HL-60 (cell line): Measurements from ENCODE around the gene NEK10.

Experiments
- DNase-seq, 2 experiments: peaks; one replicate each; pipeline ENCODE4 v3.0.0-alpha.2; 2010 to 2020; ENCODE audit warnings: low read depth in 1 of 2, low spot score in 1 of 2
- H3K27ac ChIP-seq: fragments of 250-450 bp; sonication (Bioruptor Pico); replicated peaks from 2 replicates; pipeline ENCODE4 v1.5.1; 2020; ENCODE audit warnings: mild to moderate bottlenecking, moderate library complexity
- H3K27me3 ChIP-seq: fragments of 250-450 bp; sonication (Bioruptor Pico); 2 replicates; pipeline ENCODE4 v1.5.1; 2021; ENCODE audit warnings: mild to moderate bottlenecking, moderate library complexity; ENCODE audit not compliant: insufficient read depth, poor library complexity, severe bottlenecking
- H3K4me3 ChIP-seq: replicated peaks from 2 replicates; pipeline ENCODE4 v1.5.1; 2011; ENCODE audit warnings: mild to moderate bottlenecking, control low read depth, low read length; ENCODE audit not compliant: insufficient read depth
- GABPA ChIP-seq: IDR thresholded peaks from 2 replicates; pipeline ENCODE4 v1.6.1; 2012; ENCODE audit warnings: low read depth
- POLR2AphosphoS5 ChIP-seq: IDR thresholded peaks from 2 replicates; pipeline ENCODE4 v1.6.1; 2012; ENCODE audit warnings: low read depth
- SPI1 ChIP-seq: IDR thresholded peaks from 2 replicates; pipeline ENCODE4 v1.6.1; 2012; ENCODE audit warnings: low read depth, mild to moderate bottlenecking, borderline replicate concordance
- TF ChIP-seq, protein P1 (sequence below): IDR thresholded peaks from one replicate; pipeline ENCODE4 v1.5.1; 2011; ENCODE audit warnings: low read length, control low read depth, inconsistent platforms; ENCODE audit not compliant: insufficient read depth
- TF ChIP-seq, protein P2 (sequence below): IDR thresholded peaks from 2 replicates; pipeline ENCODE4 v1.6.1; 2012; ENCODE audit warnings: low read depth; ENCODE audit not compliant: insufficient replicate concordance

The NEK10 gene

DNA sequence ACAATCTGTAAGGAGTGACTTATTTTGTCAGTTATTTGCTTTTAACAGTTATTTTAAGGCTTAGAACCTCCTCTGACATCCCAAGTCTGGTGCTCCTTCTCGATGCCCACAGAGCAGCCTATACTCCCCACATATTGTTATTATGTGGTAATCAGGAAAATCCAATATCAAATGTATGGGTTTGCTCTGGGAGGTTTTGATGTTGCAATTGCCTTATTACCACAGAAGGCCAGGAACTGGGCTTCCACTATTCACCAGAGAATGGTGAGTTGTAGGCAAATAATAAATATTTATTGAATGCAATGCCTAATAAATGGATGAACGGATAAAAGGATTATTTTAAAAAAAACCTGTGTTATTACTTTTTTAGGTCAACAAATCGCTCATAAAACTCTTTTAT, 12.2 kb downstream of the NEK10 start:
- Histone ChIP-seq H3K4me3 (no peak overlapping the region), H3K27me3 (no peaks in the 10 kb centered on the region), H3K27ac (no peak overlapping the region)
- DNase-seq, result no peak
- TF ChIP-seq SPI1 (no peak), POLR2AphosphoS5 (no peak)

DNA sequence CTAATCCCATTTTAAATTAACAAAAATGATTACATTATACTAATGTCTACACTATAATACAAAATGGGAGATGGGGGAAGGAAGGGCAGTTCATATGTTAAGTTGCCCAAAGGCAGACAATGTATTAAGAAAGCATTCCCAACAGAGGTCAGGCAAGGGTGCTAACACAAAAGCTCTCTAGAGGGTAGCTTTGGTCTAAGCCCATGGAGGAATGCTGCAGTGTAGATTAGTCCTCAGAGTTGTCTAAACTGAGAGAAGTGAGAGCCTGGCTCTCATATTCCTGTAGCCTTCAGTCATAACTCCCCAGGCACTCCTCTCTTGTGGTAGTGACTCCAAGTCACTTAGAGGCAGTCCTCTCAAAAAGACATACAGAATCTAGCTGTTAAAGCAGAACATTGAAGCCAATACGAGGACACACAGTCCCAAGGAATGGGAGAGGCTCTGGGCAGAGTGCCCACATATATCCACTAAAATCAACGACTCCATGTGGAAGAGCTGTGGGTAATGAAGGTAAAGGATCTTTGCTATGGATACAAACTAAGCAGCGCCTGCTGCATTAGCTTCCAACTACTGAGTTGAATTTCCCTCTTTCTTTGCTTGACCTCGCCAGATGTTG, 14.5 kb downstream of the NEK10 start:
- H3K4me3 ChIP-seq, result no peak overlapping the region
- H3K27me3 ChIP-seq, result no peaks in the 10 kb centered on the region
- no peak for DNase-seq
- TF ChIP-seq, protein P1, sequence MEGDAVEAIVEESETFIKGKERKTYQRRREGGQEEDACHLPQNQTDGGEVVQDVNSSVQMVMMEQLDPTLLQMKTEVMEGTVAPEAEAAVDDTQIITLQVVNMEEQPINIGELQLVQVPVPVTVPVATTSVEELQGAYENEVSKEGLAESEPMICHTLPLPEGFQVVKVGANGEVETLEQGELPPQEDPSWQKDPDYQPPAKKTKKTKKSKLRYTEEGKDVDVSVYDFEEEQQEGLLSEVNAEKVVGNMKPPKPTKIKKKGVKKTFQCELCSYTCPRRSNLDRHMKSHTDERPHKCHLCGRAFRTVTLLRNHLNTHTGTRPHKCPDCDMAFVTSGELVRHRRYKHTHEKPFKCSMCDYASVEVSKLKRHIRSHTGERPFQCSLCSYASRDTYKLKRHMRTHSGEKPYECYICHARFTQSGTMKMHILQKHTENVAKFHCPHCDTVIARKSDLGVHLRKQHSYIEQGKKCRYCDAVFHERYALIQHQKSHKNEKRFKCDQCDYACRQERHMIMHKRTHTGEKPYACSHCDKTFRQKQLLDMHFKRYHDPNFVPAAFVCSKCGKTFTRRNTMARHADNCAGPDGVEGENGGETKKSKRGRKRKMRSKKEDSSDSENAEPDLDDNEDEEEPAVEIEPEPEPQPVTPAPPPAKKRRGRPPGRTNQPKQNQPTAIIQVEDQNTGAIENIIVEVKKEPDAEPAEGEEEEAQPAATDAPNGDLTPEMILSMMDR, result no peak
- TF ChIP-seq SPI1 (no peak), GABPA (no peak), POLR2AphosphoS5 (no peak)
- TF ChIP-seq, protein P2, sequence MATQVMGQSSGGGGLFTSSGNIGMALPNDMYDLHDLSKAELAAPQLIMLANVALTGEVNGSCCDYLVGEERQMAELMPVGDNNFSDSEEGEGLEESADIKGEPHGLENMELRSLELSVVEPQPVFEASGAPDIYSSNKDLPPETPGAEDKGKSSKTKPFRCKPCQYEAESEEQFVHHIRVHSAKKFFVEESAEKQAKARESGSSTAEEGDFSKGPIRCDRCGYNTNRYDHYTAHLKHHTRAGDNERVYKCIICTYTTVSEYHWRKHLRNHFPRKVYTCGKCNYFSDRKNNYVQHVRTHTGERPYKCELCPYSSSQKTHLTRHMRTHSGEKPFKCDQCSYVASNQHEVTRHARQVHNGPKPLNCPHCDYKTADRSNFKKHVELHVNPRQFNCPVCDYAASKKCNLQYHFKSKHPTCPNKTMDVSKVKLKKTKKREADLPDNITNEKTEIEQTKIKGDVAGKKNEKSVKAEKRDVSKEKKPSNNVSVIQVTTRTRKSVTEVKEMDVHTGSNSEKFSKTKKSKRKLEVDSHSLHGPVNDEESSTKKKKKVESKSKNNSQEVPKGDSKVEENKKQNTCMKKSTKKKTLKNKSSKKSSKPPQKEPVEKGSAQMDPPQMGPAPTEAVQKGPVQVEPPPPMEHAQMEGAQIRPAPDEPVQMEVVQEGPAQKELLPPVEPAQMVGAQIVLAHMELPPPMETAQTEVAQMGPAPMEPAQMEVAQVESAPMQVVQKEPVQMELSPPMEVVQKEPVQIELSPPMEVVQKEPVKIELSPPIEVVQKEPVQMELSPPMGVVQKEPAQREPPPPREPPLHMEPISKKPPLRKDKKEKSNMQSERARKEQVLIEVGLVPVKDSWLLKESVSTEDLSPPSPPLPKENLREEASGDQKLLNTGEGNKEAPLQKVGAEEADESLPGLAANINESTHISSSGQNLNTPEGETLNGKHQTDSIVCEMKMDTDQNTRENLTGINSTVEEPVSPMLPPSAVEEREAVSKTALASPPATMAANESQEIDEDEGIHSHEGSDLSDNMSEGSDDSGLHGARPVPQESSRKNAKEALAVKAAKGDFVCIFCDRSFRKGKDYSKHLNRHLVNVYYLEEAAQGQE, result no peak
- no peak overlapping the region for H3K27ac ChIP-seq

DNA sequence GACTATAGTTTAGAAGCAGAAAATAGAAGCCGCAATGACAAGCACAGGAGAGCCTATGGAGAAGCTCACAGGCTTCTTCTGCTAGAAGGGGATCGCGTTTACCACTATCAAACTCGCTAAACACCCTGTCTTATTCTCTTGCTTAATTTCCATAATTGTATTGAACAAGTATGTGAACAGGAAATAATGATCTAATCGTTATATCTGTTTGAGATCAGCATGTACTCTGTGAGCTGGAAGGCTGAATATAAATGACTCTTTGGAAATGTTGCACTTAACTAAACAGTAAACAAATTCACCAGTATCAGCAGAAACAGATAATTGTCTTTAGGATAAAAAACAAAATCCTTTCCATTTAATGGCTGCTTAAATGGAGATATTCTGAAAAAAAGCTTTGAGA, 15.0 kb downstream of the NEK10 start:
- Histone ChIP-seq H3K27ac (no peak overlapping the region), H3K27me3 (no peaks in the 10 kb centered on the region), H3K4me3 (no peak overlapping the region)
- TF ChIP-seq, protein P2, result no peak
- TF ChIP-seq, protein P1, result no peak
- TF ChIP-seq POLR2AphosphoS5 (no peak), GABPA (no peak), SPI1 (no peak)
- no peak for DNase-seq

DNA sequence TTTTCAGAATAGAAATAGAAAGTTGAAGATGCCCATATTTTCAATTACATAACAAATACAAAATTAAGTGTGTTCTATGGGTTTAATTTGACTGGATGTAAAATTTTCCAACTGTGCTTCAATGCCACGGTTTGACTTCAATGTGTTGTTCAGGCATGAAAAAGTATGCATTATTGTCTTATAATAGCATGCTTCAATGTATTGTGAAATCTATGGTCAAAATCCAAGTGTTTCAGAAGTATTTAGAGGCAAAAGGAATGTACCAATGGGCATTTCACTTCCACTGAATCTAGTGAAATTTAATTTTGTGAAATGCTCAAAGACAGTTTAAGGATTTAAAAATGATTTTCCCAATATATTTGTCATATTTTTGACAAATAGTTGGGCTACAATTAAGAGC, 16.0 kb downstream of the NEK10 start:
- Histone ChIP-seq H3K27ac (no peak overlapping the region), H3K4me3 (no peak overlapping the region), H3K27me3 (no peaks in the 10 kb centered on the region)
- TF ChIP-seq, protein P2, result no peak
- TF ChIP-seq POLR2AphosphoS5, result no peak
- TF ChIP-seq SPI1, result no peak
- TF ChIP-seq GABPA, result no peak
- TF ChIP-seq, protein P1, result no peak
- DNase-seq, result no peak
